CD14-positive monocyte (primary cell): Measurements from ENCODE around the gene PPM1G. TPM values are rescaled to one million over a fixed set of nuclear protein-coding genes. Genes with fewer than 3 reads are reported as not detected.
A peak's percentile ranks its signal among the peaks of the same experiment; 100 is the strongest.

Source experiments
- DNase-seq, 3 donors: peaks; one replicate each; pipeline ENCODE4 v3.0.0-alpha.2; 2011 to 2022
- H2AFZ ChIP-seq: 2 replicates; pipeline ENCODE4 v1.6.0; 2012; ENCODE audit warnings: mild to moderate bottlenecking, low read depth, low read length, inconsistent platforms; ENCODE audit not compliant: insufficient read depth, poor library complexity, severe bottlenecking
- H3K27ac ChIP-seq, 2 donors: 1 replicate in 1 of 2; 2 replicates in 1 of 2; pipeline ENCODE4 v1.5.1; 2012 to 2013; ENCODE audit warnings: low read length in 2 of 2, control low read depth in 1 of 2, inconsistent platforms in 1 of 2, low read depth in 1 of 2, mild to moderate bottlenecking in 1 of 2
- H3K27me3 ChIP-seq, 2 donors: one replicate each; pipeline versions ENCODE4 v1.6.0 to v1.6.1; 2011 to 2013; ENCODE audit warnings: low read length in 2 of 2; ENCODE audit not compliant: control insufficient read depth in 2 of 2, insufficient read depth in 2 of 2
- H3K36me3 ChIP-seq, 2 donors: replicated peaks in 1 of 2; 1 replicate in 1 of 2; 2 replicates in 1 of 2; pipeline versions ENCODE4 v1.5.1 to v1.6.1; 2012 to 2013; ENCODE audit warnings: low read length in 2 of 2, control low read depth in 1 of 2, inconsistent platforms in 1 of 2, mild to moderate bottlenecking in 1 of 2; ENCODE audit not compliant: insufficient read depth in 2 of 2, control insufficient read depth in 1 of 2
- H3K4me1 ChIP-seq, 2 donors: 1 replicate in 1 of 2; 2 replicates in 1 of 2; pipeline versions ENCODE4 v1.5.1 to v1.6.1; 2012 to 2013; ENCODE audit warnings: low read length in 2 of 2, control low read depth in 1 of 2, inconsistent platforms in 1 of 2, mild to moderate bottlenecking in 1 of 2, moderate library complexity in 1 of 2; ENCODE audit not compliant: insufficient read depth in 2 of 2, control insufficient read depth in 1 of 2
- H3K4me2 ChIP-seq: replicated peaks from 2 replicates; pipeline ENCODE3; 2012; ENCODE audit warnings: low read length, moderate library complexity, mild to moderate bottlenecking; ENCODE audit not compliant: poor library complexity, severe bottlenecking; ENCODE audit errors: extremely low read depth
- H3K4me3 ChIP-seq, 3 experiments: fragments of 200-600 bp in 1 of 3; sonication (generic) in 1 of 3; replicated peaks in 1 of 3; 1 replicate in 2 of 3; 2 replicates in 1 of 3; pipeline ENCODE4 v1.5.1; 2011 to 2013; ENCODE audit warnings: low read length in 3 of 3, mild to moderate bottlenecking in 3 of 3, control low read depth in 2 of 3, low read depth in 2 of 3, inconsistent platforms in 1 of 3, moderate library complexity in 1 of 3
- H3K79me2 ChIP-seq: 2 replicates; pipeline ENCODE4 v1.6.0; 2012; ENCODE audit warnings: mild to moderate bottlenecking, control low read depth, inconsistent platforms, low read length, moderate library complexity; ENCODE audit not compliant: insufficient read depth
- H3K9ac ChIP-seq: 2 replicates; pipeline ENCODE4 v1.6.0; 2017; ENCODE audit warnings: low read length, mild to moderate bottlenecking; ENCODE audit not compliant: insufficient read depth, poor library complexity, severe bottlenecking
- H3K9me3 ChIP-seq, 2 donors: replicated peaks in 1 of 2; 1 replicate in 1 of 2; 2 replicates in 1 of 2; pipeline versions ENCODE4 v1.5.1 to v1.6.1; 2012 to 2013; ENCODE audit warnings: low read length in 2 of 2, control low read depth in 1 of 2; ENCODE audit not compliant: control insufficient read depth in 1 of 2, insufficient read depth in 1 of 2
- H4K20me1 ChIP-seq: 2 replicates; pipeline ENCODE4 v1.6.0; 2012; ENCODE audit warnings: mild to moderate bottlenecking, low read length, control low read depth, moderate library complexity; ENCODE audit not compliant: insufficient read depth
- H3K27ac Mint-ChIP-seq, 7 donors: one replicate each; pipeline ENCODE4 v1.8.0; 2020; ENCODE audit warnings: mild to moderate bottlenecking in 7 of 7, mixed read lengths in 7 of 7, moderate library complexity in 6 of 7, inconsistent platforms in 2 of 7
- H3K27me3 Mint-ChIP-seq, 3 donors: one replicate each; pipeline ENCODE4 v1.8.0; 2021 to 2022; ENCODE audit warnings: low read depth in 3 of 3, mild to moderate bottlenecking in 3 of 3, mixed read lengths in 3 of 3, moderate library complexity in 3 of 3, inconsistent platforms in 1 of 3
- H3K36me3 Mint-ChIP-seq, 2 donors: one replicate each; pipeline ENCODE4 v1.8.0; 2020; ENCODE audit warnings: mixed read lengths in 2 of 2, inconsistent platforms in 1 of 2, mild to moderate bottlenecking in 1 of 2
- H3K4me1 Mint-ChIP-seq: one replicate; pipeline ENCODE4 v1.8.0; 2020; ENCODE audit warnings: mild to moderate bottlenecking, mixed read lengths
- H3K4me3 Mint-ChIP-seq, 2 donors: one replicate each; pipeline ENCODE4 v1.8.0; 2020; ENCODE audit warnings: mild to moderate bottlenecking in 2 of 2, mixed read lengths in 2 of 2, moderate library complexity in 1 of 2
- H3K9me3 Mint-ChIP-seq, 7 donors: one replicate each; pipeline ENCODE4 v1.8.0; 2020 to 2022; ENCODE audit warnings: mixed read lengths in 7 of 7, mild to moderate bottlenecking in 6 of 7, moderate library complexity in 6 of 7, inconsistent platforms in 2 of 7
- CTCF ChIP-seq: fragments of 200-600 bp; IDR thresholded peaks from one replicate; pipeline ENCODE4 v1.8.0; 2022; ENCODE audit warnings: antibody characterized with exemption, mild to moderate bottlenecking
- WGBS: methylation state at CpG from one replicate; pipeline ENCODE4 v1.1.5; 2013; ENCODE audit warnings: missing lambda C conversion rate; ENCODE audit not compliant: insufficient coverage; 5-methylcytosine and 5-hydroxymethylcytosine counted together
- intact Hi-C, 2 donors: fragments of 100-400 bp; cut with micrococcal nuclease; formaldehyde crosslinking; loops; one replicate each; pipeline versions ENCODE4 v1.15.0 to v1.15.1; 2023
- polyA plus RNA-seq, 3 donors: library from polyadenylated mRNA; depleted of rRNA in 1 of 3; unstranded in 2 of 3; stranded (reverse) in 1 of 3; fragments of 300-500 nt in 2 of 3; fragments of >200 nt in 1 of 3; fragmentation: Illumina TruSeq in 2 of 3; gene quantifications; 1 replicate in 2 of 3; 2 replicates in 1 of 3; pipeline ENCODE4 v1.2.3, GENCODE V29; 2012 to 2021

Gene PPM1G
- polyA plus RNA-seq, 3 donors = 31.9 to 54.3 (median 47.3) TPM

- peaks cover 4% of the 10 kb centered on the region for H3K4me1 Mint-ChIP-seq
- Histone ChIP-seq H3K36me3 (peaks cover 29 to 52% of the 10 kb centered on the region in 2 donors), H2AFZ (no peak overlapping the region), H3K4me3 (no peak overlapping the region), H3K9me3 (no peaks in the 10 kb centered on the region), H3K4me1 (no peaks in the 10 kb centered on the region), H3K4me2 (no peak overlapping the region), H3K27ac (no peak overlapping the region), H3K79me2 (no peaks in the 10 kb centered on the region), H3K27me3 (no peaks in the 10 kb centered on the region), H4K20me1 (peaks cover 4% of the 10 kb centered on the region), H3K9ac (no peak overlapping the region)
- H3K27ac Mint-ChIP-seq = peak overlapping the region in 1 of 7 donors; percentile 46
- intact Hi-C loops = no loop called here
- whole genome bisulfite sequencing = 94% methylated on average over 7 of the region's 8 CpGs
- TF ChIP-seq CTCF = no peak
- DNase-seq = no peak
- no peak overlapping the region for H3K4me3 Mint-ChIP-seq
- H3K36me3 Mint-ChIP-seq = peaks cover 58 to 70% of the 10 kb centered on the region in 2 donors
- peaks cover 0 to 3% (median 0%) of the 10 kb centered on the region in 3 donors for H3K27me3 Mint-ChIP-seq
- H3K9me3 Mint-ChIP-seq = peaks cover 0 to 1% (median 0%) of the 10 kb centered on the region in 7 donors
Measured at GRCh38 chr2:27445155-27445554, 35.8 kb upstream of the PPM1G start.

- H3K27me3 Mint-ChIP-seq = peaks cover 0 to 3% (median 0%) of the 10 kb centered on the region in 3 donors
- H3K36me3 Mint-ChIP-seq = peaks cover 60 to 79% of the 10 kb centered on the region in 2 donors
- Histone ChIP-seq H3K27ac (peak overlapping the region in 1 of 2 donors; percentile 36), H3K4me3 (no peak overlapping the region), H3K27me3 (no peaks in the 10 kb centered on the region), H3K36me3 (peaks cover 42 to 63% of the 10 kb centered on the region in 2 donors), H3K9me3 (no peaks in the 10 kb centered on the region), H3K9ac (no peak overlapping the region), H3K79me2 (no peaks in the 10 kb centered on the region), H3K4me2 (no peak overlapping the region), H2AFZ (no peak overlapping the region), H4K20me1 (peaks cover 4% of the 10 kb centered on the region), H3K4me1 (no peaks in the 10 kb centered on the region)
- peaks cover 4% of the 10 kb centered on the region for H3K4me1 Mint-ChIP-seq
- peak overlapping the region; percentile 14 to 76 (median 51) for H3K27ac Mint-ChIP-seq
- no peak for DNase-seq
- intact Hi-C loops = no loop called here
- no peak overlapping the region for H3K4me3 Mint-ChIP-seq
- peaks cover 0 to 2% (median 0%) of the 10 kb centered on the region in 7 donors for H3K9me3 Mint-ChIP-seq
- WGBS = 83% methylated on average over 6 of the region's 6 CpGs
- TF ChIP-seq CTCF = no peak
Measured at GRCh38 chr2:27442920-27443282, 33.5 kb upstream of the PPM1G start.
